Stimulated activated effector memory CD8-positive, alpha-beta T cell treated with anti-CD3 and anti-CD28 coated beads, Interleukin-12 subunit alpha, Interleukin-12 subunit beta, amount 100 ng/mL, for 72 hours (primary cell): ENCODE data around the gene KLHL25.
A peak's percentile ranks its signal among the peaks of the same experiment; 100 is the strongest.

Experiments used
- ATAC-seq: fragments of 150-1000 bp; cut with Tn5 transposase; 2 replicates; pipeline ENCODE4 v1.10.0; 2021
- DNase-seq, 2 donors: peaks; one replicate each; pipeline ENCODE4 v3.0.0; 2021 to 2022; ENCODE audit warnings: low spot score in 2 of 2
- H3K27ac Mint-ChIP-seq: one replicate; pipeline ENCODE4 v1.8.0; 2022; ENCODE audit warnings: mild to moderate bottlenecking, mixed read lengths
- H3K36me3 Mint-ChIP-seq: one replicate; pipeline ENCODE4 v1.8.0; 2022; ENCODE audit warnings: mild to moderate bottlenecking, mixed read lengths
- H3K4me1 Mint-ChIP-seq: one replicate; pipeline ENCODE4 v1.8.0; 2022; ENCODE audit warnings: mixed read lengths
- H3K4me3 Mint-ChIP-seq: one replicate; pipeline ENCODE4 v1.8.0; 2022; ENCODE audit warnings: mild to moderate bottlenecking, mixed read lengths
- H3K9me3 Mint-ChIP-seq: one replicate; pipeline ENCODE4 v1.8.0; 2022; ENCODE audit warnings: mixed read lengths

Gene KLHL25

DNA sequence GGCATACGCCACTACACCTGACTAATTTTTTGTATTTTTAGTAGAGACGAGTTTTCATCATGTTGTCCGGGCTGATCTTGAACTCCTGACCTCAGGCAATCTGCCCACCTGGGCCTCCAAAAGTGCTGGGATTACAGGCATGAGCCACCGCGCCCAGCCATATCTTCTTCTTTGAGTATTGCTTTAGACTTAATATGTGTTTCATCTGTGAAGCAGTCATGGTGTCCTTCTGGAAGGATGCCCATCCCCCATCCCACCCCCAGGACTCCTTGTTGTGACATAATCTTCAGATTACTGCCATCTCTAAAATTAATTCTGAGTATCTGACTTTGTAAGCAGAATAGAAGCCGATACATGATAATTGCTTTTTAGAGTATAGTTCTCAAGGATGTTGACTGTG lies 57.7 kb downstream of the KLHL25 start:
- peak overlapping the region; percentile 81 for H3K27ac Mint-ChIP-seq
- peaks cover 5% of the 10 kb centered on the region for H3K9me3 Mint-ChIP-seq
- no peak overlapping the region for H3K4me3 Mint-ChIP-seq
- peaks cover 9% of the 10 kb centered on the region for H3K4me1 Mint-ChIP-seq
- peaks cover 100% of the 10 kb centered on the region for H3K36me3 Mint-ChIP-seq
- ATAC-seq (no peak), DNase-seq (no peak)

GRCh38 chr15:85733416-85733815 lies 61.3 kb downstream of the KLHL25 start:
- Mint-ChIP-seq H3K9me3 (peaks cover 5% of the 10 kb centered on the region), H3K4me3 (no peak overlapping the region), H3K36me3 (peaks cover 100% of the 10 kb centered on the region), H3K4me1 (peaks cover 33% of the 10 kb centered on the region), H3K27ac (peak overlapping the region; percentile 81)
- DNase-seq (no peak), ATAC-seq (no peak)

DNA sequence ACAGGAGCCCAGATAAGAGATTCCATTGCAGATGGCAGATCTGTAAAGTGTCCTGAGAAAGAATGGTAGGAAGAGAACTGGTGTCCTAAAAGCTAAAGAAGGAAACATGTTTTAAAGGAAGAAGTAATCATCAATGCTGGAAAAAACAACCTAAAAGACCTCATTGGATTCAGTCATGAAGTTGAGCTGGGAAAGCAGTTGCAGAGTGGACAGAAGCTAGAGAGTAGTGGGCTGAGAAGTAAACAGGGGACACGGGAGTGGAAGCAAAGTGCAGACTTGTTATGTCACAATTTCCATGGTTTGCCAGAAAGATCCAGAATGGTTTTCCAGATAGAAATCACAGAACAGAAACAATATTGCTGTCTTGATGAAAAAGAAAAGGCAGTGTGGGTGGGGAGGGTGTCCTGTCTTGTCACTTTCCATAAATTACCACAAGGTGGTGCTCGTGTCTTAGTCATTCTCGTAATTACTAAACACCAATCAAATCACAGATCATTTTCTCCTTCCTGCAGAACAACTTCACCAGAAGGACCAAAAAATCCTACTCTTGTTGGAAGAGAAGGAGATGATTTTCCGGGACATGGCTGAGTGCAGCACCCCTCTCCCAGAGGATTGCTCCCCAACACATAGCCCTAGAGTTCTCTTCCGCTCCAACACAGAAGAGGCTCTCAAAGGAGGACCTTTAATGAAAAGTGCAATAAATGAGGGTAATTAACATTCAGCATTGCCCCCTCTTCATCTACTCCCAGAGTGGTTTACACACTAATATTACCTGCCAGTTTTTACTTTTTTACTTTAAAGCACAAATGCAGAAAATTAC lies 64.5 kb downstream of the KLHL25 start:
- Mint-ChIP-seq H3K27ac (peak overlapping the region; percentile 73), H3K9me3 (peaks cover 5% of the 10 kb centered on the region), H3K4me3 (no peak overlapping the region), H3K4me1 (peaks cover 33% of the 10 kb centered on the region), H3K36me3 (peaks cover 100% of the 10 kb centered on the region)
- peak; percentile 84 for ATAC-seq
- DNase-seq, result no peak

DNA sequence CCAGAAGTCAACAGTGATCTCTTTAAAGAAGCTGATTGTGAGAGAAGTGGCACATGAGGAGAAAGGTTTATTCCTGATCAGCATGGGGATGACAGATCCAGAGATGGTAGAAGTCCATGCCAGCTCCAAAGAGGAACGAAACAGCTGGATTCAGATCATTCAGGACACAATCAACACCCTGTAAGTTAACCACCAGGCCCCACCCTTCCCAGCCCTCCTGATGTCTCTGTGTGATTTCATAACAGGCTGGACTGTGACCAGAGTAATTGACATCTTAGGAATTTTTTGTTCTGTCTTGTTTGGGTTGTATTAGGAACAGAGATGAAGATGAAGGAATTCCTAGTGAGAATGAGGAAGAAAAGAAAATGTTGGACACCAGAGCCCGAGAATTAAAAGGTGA lies 67.7 kb downstream of the KLHL25 start:
- peak overlapping the region; percentile 65 for H3K27ac Mint-ChIP-seq
- H3K4me3 Mint-ChIP-seq, result no peak overlapping the region
- peaks cover 46% of the 10 kb centered on the region for H3K4me1 Mint-ChIP-seq
- no peak for DNase-seq
- H3K9me3 Mint-ChIP-seq, result no peaks in the 10 kb centered on the region
- no peak for ATAC-seq
- H3K36me3 Mint-ChIP-seq, result peaks cover 100% of the 10 kb centered on the region

- DNase-seq (no peak), ATAC-seq (no peak)
- peaks cover 50% of the 10 kb centered on the region for H3K4me1 Mint-ChIP-seq
- peak overlapping the region; percentile 65 for H3K27ac Mint-ChIP-seq
- H3K36me3 Mint-ChIP-seq, result peaks cover 100% of the 10 kb centered on the region
- no peak overlapping the region for H3K4me3 Mint-ChIP-seq
- H3K9me3 Mint-ChIP-seq, result no peaks in the 10 kb centered on the region
These were observed 68.3 kb downstream of the KLHL25 start for GRCh38 chr15:85726454-85726853.

DNA sequence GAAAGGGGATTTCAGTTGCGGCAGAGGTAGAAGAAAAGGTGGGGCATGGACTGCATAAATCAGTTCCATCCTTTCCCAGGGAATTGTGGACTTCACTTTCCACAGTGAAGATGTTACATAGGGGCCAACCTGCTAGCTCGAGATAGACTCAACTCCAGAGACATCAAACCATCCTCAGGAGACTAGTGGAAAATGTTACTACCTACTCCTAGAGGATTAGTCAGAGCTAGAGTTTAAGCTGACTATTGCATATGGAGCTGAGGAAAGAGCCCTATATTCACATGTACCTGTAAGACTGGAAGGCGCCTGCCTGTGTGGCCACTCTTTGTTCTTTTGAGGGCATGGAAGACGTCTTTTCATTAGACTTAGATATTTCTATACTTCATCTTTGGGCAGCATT lies 69.2 kb downstream of the KLHL25 start:
- Mint-ChIP-seq H3K4me3 (no peak overlapping the region), H3K9me3 (no peaks in the 10 kb centered on the region), H3K36me3 (peaks cover 100% of the 10 kb centered on the region), H3K4me1 (peaks cover 52% of the 10 kb centered on the region), H3K27ac (peak overlapping the region; percentile 65)
- DNase-seq (no peak), ATAC-seq (no peak)

- no peaks in the 10 kb centered on the region for H3K9me3 Mint-ChIP-seq
- H3K27ac Mint-ChIP-seq, result peak overlapping the region; percentile 89
- ATAC-seq (no peak), DNase-seq (no peak)
- peaks cover 100% of the 10 kb centered on the region for H3K36me3 Mint-ChIP-seq
- peak overlapping the region; percentile 65 for H3K4me3 Mint-ChIP-seq
- H3K4me1 Mint-ChIP-seq, result peaks cover 47% of the 10 kb centered on the region
These were observed 69.7 kb downstream of the KLHL25 start for GRCh38 chr15:85725019-85725418.

GRCh38 chr15:85723960-85724945 lies 70.5 kb downstream of the KLHL25 start:
- H3K4me1 Mint-ChIP-seq, result peaks cover 40% of the 10 kb centered on the region
- peak overlapping the region; percentile 65 for H3K4me3 Mint-ChIP-seq
- H3K36me3 Mint-ChIP-seq, result peaks cover 100% of the 10 kb centered on the region
- ATAC-seq (peak; percentile 92), DNase-seq (no peak)
- peak overlapping the region; percentile 89 for H3K27ac Mint-ChIP-seq
- no peaks in the 10 kb centered on the region for H3K9me3 Mint-ChIP-seq

DNA sequence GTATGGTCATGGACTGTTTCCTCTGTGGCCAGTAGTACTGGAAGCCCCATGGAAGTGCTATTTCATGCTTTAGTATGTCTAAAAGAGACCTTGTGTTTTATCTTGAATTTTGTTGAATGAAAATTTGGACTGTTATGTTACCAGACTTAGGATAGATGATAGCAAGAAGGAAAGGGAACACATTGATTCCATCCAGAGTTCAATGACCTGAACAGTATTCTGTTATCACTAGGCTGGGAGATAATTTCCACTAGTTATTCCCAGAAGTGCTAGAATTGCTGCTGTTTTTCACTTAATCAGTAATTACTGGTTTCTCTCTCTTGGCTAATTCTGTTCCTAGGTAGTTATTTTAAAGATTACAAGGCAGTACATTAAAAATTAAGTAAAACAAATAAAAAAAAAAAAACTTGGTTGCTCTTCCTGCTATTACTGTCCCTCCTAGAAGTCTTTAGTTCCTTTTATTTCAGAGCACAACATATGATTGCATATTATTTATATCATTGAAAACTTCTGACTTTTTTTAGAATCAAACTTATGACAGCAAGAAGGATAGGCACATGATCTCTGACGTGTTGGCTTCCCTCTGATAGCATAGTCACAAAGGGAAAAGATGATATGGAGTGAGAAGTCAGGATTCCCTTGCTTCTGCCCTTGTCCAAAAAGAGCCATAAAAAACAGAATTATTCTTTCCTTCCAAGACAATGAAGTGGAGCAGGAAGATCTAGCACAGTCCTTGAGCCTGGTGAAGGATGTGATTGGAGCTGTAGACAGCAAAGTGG lies 72.2 kb downstream of the KLHL25 start:
- Mint-ChIP-seq H3K9me3 (no peaks in the 10 kb centered on the region), H3K27ac (peak overlapping the region; percentile 67), H3K36me3 (peaks cover 100% of the 10 kb centered on the region), H3K4me1 (peaks cover 39% of the 10 kb centered on the region), H3K4me3 (no peak overlapping the region)
- ATAC-seq (no peak), DNase-seq (no peak)

DNA sequence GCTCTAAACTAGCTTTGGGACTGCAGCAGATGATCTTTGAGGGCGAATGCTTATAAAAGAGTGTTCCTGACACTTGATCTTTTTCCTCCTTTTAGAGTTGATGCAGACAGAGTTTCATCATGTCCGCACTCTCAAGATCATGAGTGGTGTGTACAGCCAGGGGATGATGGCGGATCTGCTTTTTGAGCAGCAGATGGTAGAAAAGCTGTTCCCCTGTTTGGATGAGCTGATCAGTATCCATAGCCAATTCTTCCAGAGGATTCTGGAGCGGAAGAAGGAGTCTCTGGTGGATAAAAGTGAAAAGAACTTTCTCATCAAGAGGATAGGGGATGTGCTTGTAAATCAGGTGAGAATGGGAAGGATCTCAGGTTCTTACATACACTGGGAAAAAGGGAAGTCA lies 75.7 kb downstream of the KLHL25 start:
- H3K9me3 Mint-ChIP-seq, result no peaks in the 10 kb centered on the region
- ATAC-seq, result no peak
- no peak overlapping the region for H3K4me3 Mint-ChIP-seq
- H3K36me3 Mint-ChIP-seq, result peaks cover 100% of the 10 kb centered on the region
- peaks cover 45% of the 10 kb centered on the region for H3K4me1 Mint-ChIP-seq
- no peak for DNase-seq
- peak overlapping the region; percentile 78 for H3K27ac Mint-ChIP-seq

- Mint-ChIP-seq H3K27ac (peak overlapping the region; percentile 78), H3K4me1 (peaks cover 49% of the 10 kb centered on the region), H3K36me3 (peaks cover 100% of the 10 kb centered on the region), H3K9me3 (no peaks in the 10 kb centered on the region), H3K4me3 (no peak overlapping the region)
- DNase-seq (no peak), ATAC-seq (no peak)
These were observed 76.3 kb downstream of the KLHL25 start for GRCh38 chr15:85718271-85718971.

- ATAC-seq, result no peak
- peaks cover 50% of the 10 kb centered on the region for H3K4me1 Mint-ChIP-seq
- no peaks in the 10 kb centered on the region for H3K9me3 Mint-ChIP-seq
- no peak overlapping the region for H3K4me3 Mint-ChIP-seq
- no peak for DNase-seq
- peak overlapping the region; percentile 78 for H3K27ac Mint-ChIP-seq
- H3K36me3 Mint-ChIP-seq, result peaks cover 100% of the 10 kb centered on the region
These were observed 77.5 kb downstream of the KLHL25 start for GRCh38 chr15:85717212-85717611.

GRCh38 chr15:85716261-85716660 lies 78.5 kb downstream of the KLHL25 start:
- Mint-ChIP-seq H3K4me1 (peaks cover 54% of the 10 kb centered on the region), H3K9me3 (no peaks in the 10 kb centered on the region), H3K4me3 (no peak overlapping the region), H3K27ac (peak overlapping the region; percentile 78), H3K36me3 (peaks cover 100% of the 10 kb centered on the region)
- DNase-seq (no peak), ATAC-seq (no peak)

DNA sequence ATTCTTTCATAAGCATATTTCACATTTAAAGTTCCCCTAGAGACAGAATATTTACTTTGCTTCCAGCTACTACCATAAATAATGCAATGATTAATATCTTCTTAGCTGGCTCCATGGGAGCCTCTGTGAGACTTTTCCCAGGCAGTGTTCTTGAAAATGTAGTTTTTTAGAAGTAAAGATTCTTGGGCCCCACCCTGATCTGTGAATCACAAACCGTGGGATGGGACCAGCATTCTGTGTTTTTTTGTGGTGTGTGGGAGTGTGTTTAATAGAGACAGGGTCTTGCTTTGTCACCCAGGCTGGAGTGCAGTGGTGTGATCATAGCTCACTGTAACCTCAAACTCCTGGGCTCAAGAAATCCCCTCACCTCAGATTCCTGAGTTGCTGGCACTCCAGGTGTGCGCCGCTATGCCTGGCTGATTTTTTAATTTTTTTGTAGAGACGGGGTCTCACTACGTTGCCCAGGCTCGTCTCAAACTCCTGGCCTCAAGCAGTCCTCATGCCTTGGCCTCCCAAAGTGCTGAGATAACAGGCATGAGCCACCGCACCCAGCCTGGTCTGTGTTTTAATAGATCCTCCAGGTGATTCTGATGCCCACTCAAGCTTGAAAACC lies 83.0 kb downstream of the KLHL25 start:
- DNase-seq (no peak), ATAC-seq (no peak)
- peak overlapping the region; percentile 76 for H3K4me3 Mint-ChIP-seq
- peaks cover 97% of the 10 kb centered on the region for H3K36me3 Mint-ChIP-seq
- no peaks in the 10 kb centered on the region for H3K9me3 Mint-ChIP-seq
- H3K27ac Mint-ChIP-seq, result peak overlapping the region; percentile 20
- peaks cover 69% of the 10 kb centered on the region for H3K4me1 Mint-ChIP-seq
